SK-N-MC (cell line): ENCODE results near the gene FBXL20.
"Not testable (repeated sequence)": the region's sequence is repeated elsewhere in the genome, so short reads cannot be mapped to it uniquely, and the experiment has no call there.

Source experiments
- DNase-seq: peaks from one replicate; pipeline ENCODE4 v3.0.0-alpha.2; 2011; ENCODE audit warnings: low read depth, low spot score
- H3K27ac ChIP-seq: fragments of 200-600 bp; sonication (generic); 2 replicates; pipeline ENCODE4 v1.5.1; 2016; ENCODE audit warnings: mixed run types
- H3K36me3 ChIP-seq: fragments of 200-600 bp; sonication (generic); 2 replicates; pipeline ENCODE4 v1.6.1; 2017; ENCODE audit warnings: antibody characterized with exemption, low read length, mixed read lengths; ENCODE audit not compliant: insufficient read depth
- H3K4me3 ChIP-seq: fragments of 200-600 bp; sonication (generic); 2 replicates; pipeline ENCODE4 v1.5.1; 2016
- H3K9ac ChIP-seq: fragments of 200-600 bp; sonication (generic); 2 replicates; pipeline ENCODE4 v1.8.0; 2017; ENCODE audit warnings: mixed run types, mixed read lengths; ENCODE audit not compliant: insufficient read length
- H3K9me3 ChIP-seq: fragments of 200-600 bp; sonication (generic); 2 replicates; pipeline ENCODE4 v1.6.1; 2017; ENCODE audit warnings: low read depth, mild to moderate bottlenecking, antibody characterized with exemption, low read length, moderate library complexity, mixed read lengths
- EZH2 ChIP-seq: fragments of 200-600 bp; sonication (generic); IDR thresholded peaks from one replicate; pipeline ENCODE4 v1.6.1; 2017; ENCODE audit warnings: antibody characterized with exemption
- FOXP2 ChIP-seq: optimal IDR thresholded peaks from 2 replicates; pipeline ENCODE3; 2011; ENCODE audit warnings: mild to moderate bottlenecking, moderate library complexity; ENCODE audit not compliant: insufficient read depth; ENCODE audit errors: extremely low read length, control extremely low read depth
- POLR2AphosphoS5 ChIP-seq: IDR thresholded peaks from 2 replicates; pipeline ENCODE4 v1.6.1; 2012; ENCODE audit warnings: mild to moderate bottlenecking, low read depth, low read length, borderline replicate concordance

The FBXL20 gene

GRCh38 chr17:39284685-39285084, 116.7 kb downstream of the FBXL20 start:
- no peak overlapping the region for H3K4me3 ChIP-seq
- H3K27ac ChIP-seq: no peak overlapping the region
- no peak overlapping the region for H3K9ac ChIP-seq
- TF ChIP-seq EZH2 (no peak), POLR2AphosphoS5 (no peak), FOXP2 (no peak)
- H3K9me3 ChIP-seq: no peaks in the 10 kb centered on the region
- DNase-seq: no peak
- H3K36me3 ChIP-seq: no peaks in the 10 kb centered on the region

DNA sequence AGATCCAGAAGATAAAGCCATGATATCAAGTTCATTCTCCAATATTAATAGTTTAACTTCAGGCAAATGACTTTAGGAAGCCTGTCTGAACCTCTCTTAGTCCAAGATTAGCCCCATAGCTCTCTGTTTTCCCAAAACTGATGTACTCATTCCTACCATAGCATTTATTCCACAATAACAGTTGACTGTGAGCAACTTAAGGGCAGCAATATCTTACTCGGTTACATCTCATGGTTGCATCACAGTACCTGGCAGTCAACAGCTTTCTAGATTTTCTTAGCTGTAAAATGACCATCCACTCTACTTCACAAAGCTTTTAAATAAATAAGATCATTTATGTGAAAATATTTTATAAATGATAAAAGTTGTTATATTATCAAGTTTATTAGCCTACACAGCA, 117.5 kb downstream of the FBXL20 start:
- no peak for DNase-seq
- Histone ChIP-seq H3K36me3 (no peaks in the 10 kb centered on the region), H3K9me3 (no peaks in the 10 kb centered on the region), H3K4me3 (no peak overlapping the region), H3K27ac (no peak overlapping the region), H3K9ac (no peak overlapping the region)
- no peak for TF ChIP-seq POLR2AphosphoS5

GRCh38 chr17:39283098-39283497, 118.3 kb downstream of the FBXL20 start:
- no peak overlapping the region for H3K9ac ChIP-seq
- TF ChIP-seq POLR2AphosphoS5 (no peak), FOXP2 (no peak), EZH2 (no peak)
- no peaks in the 10 kb centered on the region for H3K9me3 ChIP-seq
- H3K36me3 ChIP-seq: no peaks in the 10 kb centered on the region
- no peak for DNase-seq
- no peak overlapping the region for H3K4me3 ChIP-seq
- H3K27ac ChIP-seq: no peak overlapping the region

DNA sequence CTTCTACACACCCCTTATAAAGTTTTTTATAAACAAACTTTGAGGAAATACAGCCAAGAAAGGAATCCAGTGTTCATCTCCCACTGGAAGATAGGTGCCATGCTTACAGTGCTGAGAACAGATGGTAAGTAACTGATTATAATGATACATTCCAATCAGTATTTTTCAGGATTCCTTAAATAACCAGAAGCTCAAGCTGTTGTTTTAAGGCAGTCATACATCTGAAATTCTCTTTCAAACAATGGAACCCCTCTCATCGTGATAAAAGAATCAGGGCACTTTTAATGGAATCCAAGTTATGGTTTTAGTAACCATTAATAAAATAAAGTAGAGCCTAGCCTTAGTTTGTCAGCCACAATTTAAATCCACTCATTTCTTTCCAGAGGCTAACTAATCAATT, 119.6 kb downstream of the FBXL20 start:
- DNase-seq: no peak
- Histone ChIP-seq H3K36me3 (no peaks in the 10 kb centered on the region), H3K4me3 (no peak overlapping the region), H3K27ac (no peak overlapping the region), H3K9ac (no peak overlapping the region), H3K9me3 (no peaks in the 10 kb centered on the region)
- TF ChIP-seq POLR2AphosphoS5 (no peak), EZH2 (no peak), FOXP2 (no peak)

GRCh38 chr17:39278246-39278645, 123.2 kb downstream of the FBXL20 start:
- not testable (repeated sequence) for H3K4me3 ChIP-seq, H3K9me3 ChIP-seq, H3K27ac ChIP-seq, H3K9ac ChIP-seq, DNase-seq, H3K36me3 ChIP-seq

GRCh38 chr17:39277110-39277509, 124.3 kb downstream of the FBXL20 start:
- no peak for DNase-seq
- Histone ChIP-seq H3K4me3 (no peak overlapping the region), H3K9me3 (no peaks in the 10 kb centered on the region), H3K9ac (no peak overlapping the region), H3K36me3 (no peaks in the 10 kb centered on the region), H3K27ac (no peak overlapping the region)
- TF ChIP-seq POLR2AphosphoS5 (no peak), FOXP2 (no peak)

GRCh38 chr17:39276113-39276512, 125.3 kb downstream of the FBXL20 start:
- H3K27ac ChIP-seq: no peak overlapping the region
- no peaks in the 10 kb centered on the region for H3K9me3 ChIP-seq
- DNase-seq: no peak
- no peak overlapping the region for H3K9ac ChIP-seq
- H3K4me3 ChIP-seq: no peak overlapping the region
- no peak for TF ChIP-seq FOXP2
- no peak for TF ChIP-seq POLR2AphosphoS5
- TF ChIP-seq EZH2: no peak
- H3K36me3 ChIP-seq: no peaks in the 10 kb centered on the region

DNA sequence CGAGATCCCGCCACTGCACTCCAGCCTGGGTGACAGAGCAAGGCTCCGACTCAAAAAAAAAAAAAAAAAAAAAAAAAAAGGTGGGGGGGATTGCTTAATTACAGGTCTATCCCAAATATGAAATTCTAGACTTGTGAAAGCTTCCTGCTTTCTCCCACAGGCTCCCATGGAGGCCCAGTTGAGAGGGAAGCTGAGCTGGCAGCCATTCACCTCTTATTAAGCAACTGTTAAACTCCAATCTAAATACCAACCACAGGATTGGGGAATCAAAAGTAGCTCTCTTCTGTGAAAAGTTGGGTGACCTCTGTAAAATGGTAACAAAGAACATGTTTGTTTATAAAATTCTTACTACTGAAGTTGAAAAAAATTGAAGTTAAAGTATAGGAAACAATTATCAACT, 129.9 kb downstream of the FBXL20 start:
- H3K9me3 ChIP-seq: no peaks in the 10 kb centered on the region
- no peaks in the 10 kb centered on the region for H3K36me3 ChIP-seq
- H3K4me3 ChIP-seq: no peak overlapping the region
- TF ChIP-seq FOXP2 (no peak), POLR2AphosphoS5 (no peak), EZH2 (no peak)
- DNase-seq: no peak
- H3K9ac ChIP-seq: no peak overlapping the region
- H3K27ac ChIP-seq: no peak overlapping the region; the same call in 1 of the 2 replicates

GRCh38 chr17:39270923-39271322, 130.5 kb downstream of the FBXL20 start:
- TF ChIP-seq EZH2 (no peak), FOXP2 (no peak), POLR2AphosphoS5 (no peak)
- Histone ChIP-seq H3K27ac (peak overlapping the region; percentile 87), H3K9ac (peak overlapping the region; percentile 33), H3K36me3 (no peaks in the 10 kb centered on the region), H3K4me3 (peak overlapping the region; percentile 24), H3K9me3 (no peaks in the 10 kb centered on the region)
- peak; percentile 85 for DNase-seq
